Pancreas (tissue), 10 donors: ENCODE measurements around the gene DYRK1A. TPM values are rescaled to one million over a fixed set of nuclear protein-coding genes. Genes with fewer than 3 reads are reported as not detected.

Experiments
- ATAC-seq, 4 donors: fragments of 200-7000 bp; cut with Tn5 transposase; one replicate each; pipeline versions ENCODE4 v1.8.0 to v1.9.1; 2020; ENCODE audit warnings: mild to moderate bottlenecking in 4 of 4, moderate library complexity in 4 of 4
- DNase-seq, 6 donors: peaks; one replicate each; pipeline ENCODE4 v3.0.0-alpha.2; 2020
- FAIRE-seq: peaks from 2 replicates; lab custom pipeline; 2012; peaks lifted over from hg19 to GRCh38; lab: Jason Lieb, UNC
- H3K27ac ChIP-seq, 4 donors: fragments of 200-600 bp; sonication (generic); 1 replicate in 3 of 4; 2 replicates in 1 of 4; pipeline versions ENCODE4 v1.5.0 to v1.8.0; 2020
- H3K27me3 ChIP-seq, 4 donors: fragments of 200-600 bp; one replicate each; pipeline ENCODE4 v1.8.0; 2021
- H3K36me3 ChIP-seq, 3 donors: fragments of 200-600 bp; sonication (generic) in 1 of 3; one replicate each; pipeline versions ENCODE4 v1.5.0 to v1.8.0; 2020 to 2021
- H3K4me1 ChIP-seq, 3 donors: fragments of 200-600 bp; one replicate each; pipeline ENCODE4 v1.8.0; 2021
- H3K4me3 ChIP-seq, 4 donors: fragments of 200-600 bp; sonication (generic) in 2 of 4; one replicate each; pipeline versions ENCODE4 v1.5.0 to v1.8.0; 2020 to 2021
- H3K9me3 ChIP-seq, 4 donors: fragments of 200-600 bp; one replicate each; pipeline ENCODE4 v1.8.0; 2021
- WGBS, 2 donors: extraction: QIAGEN DNeasy Blood & Tissue Kit; methylation state at CpG; one replicate each; pipeline ENCODE4 v1.1.7; 2013; 5-methylcytosine and 5-hydroxymethylcytosine counted together
- intact Hi-C, 3 donors: fragments of 100-400 bp; cut with DNase I; formaldehyde crosslinking; loops; one replicate each; pipeline versions ENCODE4 v1.11.1 to v1.14.2; 2022
- polyA plus RNA-seq, 2 donors: library from polyadenylated mRNA; stranded (reverse); fragments of 200-250 nt; gene quantifications; one replicate each; pipeline ENCODE4 v1.2.3, GENCODE V29; 2013
- total RNA-seq, 6 donors: library from RNA; stranded (reverse); fragmentation: NEBNext Ultra II Directional in 4 of 6; extraction: Animal tissue kit (Norgen Biotek cat#: 25700) in 4 of 6; gene quantifications; one replicate each; pipeline versions ENCODE4 v1.2.1 to v1.2.4, GENCODE V29; 2021 to 2023
- TF ChIP-seq, protein P1 (sequence below), 4 donors: fragments of 200-600 bp; sonication (generic) in 3 of 4; IDR thresholded peaks; one replicate each; pipeline versions ENCODE4 v1.5.0 to v1.8.0; 2021; ENCODE audit warnings: antibody characterized with exemption in 4 of 4
- donor health status: healthy with polysubstance abuse.
- donor health status: DM: no; HTN: no; CAD: no; lungs with moderate emphysema.
- donor health status: DM: no; HTN: no; CAD: no.
- donor health status: control.
- donor health status: control.
- donor health status: Bipolar disorder and iron deficiency.
- donor health status: DM: yes; HTN: yes; CAD: no.
- donor health status: DM: no; HTN: no; CAD: no.
- donor health status: DM: no; HTN: no; CAD: no.
- donor health status: DM: yes; HTN: yes; CAD: no.

The DYRK1A gene
- total and polyA plus RNA-seq, 8 donors, result 10.4 to 37.9 (median 22.3) TPM

- FAIRE-seq (no peak), ATAC-seq (no peak), DNase-seq (no peak)
- H3K9me3 ChIP-seq, result no peaks in the 10 kb centered on the region
- H3K27me3 ChIP-seq, result no peaks in the 10 kb centered on the region
- no peak overlapping the region for H3K27ac ChIP-seq
- no peak overlapping the region for H3K4me3 ChIP-seq
- WGBS, 2 donors, result 91 to 93% methylated on average over 3 of the region's 3 CpGs
- peaks cover 0 to 5% (median 0%) of the 10 kb centered on the region in 3 donors for H3K36me3 ChIP-seq
- H3K4me1 ChIP-seq, result peaks cover 9 to 25% (median 18%) of the 10 kb centered on the region in 3 donors
- TF ChIP-seq, protein P1, sequence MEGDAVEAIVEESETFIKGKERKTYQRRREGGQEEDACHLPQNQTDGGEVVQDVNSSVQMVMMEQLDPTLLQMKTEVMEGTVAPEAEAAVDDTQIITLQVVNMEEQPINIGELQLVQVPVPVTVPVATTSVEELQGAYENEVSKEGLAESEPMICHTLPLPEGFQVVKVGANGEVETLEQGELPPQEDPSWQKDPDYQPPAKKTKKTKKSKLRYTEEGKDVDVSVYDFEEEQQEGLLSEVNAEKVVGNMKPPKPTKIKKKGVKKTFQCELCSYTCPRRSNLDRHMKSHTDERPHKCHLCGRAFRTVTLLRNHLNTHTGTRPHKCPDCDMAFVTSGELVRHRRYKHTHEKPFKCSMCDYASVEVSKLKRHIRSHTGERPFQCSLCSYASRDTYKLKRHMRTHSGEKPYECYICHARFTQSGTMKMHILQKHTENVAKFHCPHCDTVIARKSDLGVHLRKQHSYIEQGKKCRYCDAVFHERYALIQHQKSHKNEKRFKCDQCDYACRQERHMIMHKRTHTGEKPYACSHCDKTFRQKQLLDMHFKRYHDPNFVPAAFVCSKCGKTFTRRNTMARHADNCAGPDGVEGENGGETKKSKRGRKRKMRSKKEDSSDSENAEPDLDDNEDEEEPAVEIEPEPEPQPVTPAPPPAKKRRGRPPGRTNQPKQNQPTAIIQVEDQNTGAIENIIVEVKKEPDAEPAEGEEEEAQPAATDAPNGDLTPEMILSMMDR (IDR thresholded peaks at IDR 0.05), result no peak
- intact Hi-C loops, result no loop called here
Observed at GRCh38 chr21:37419228-37419906, 52.8 kb downstream of the DYRK1A start.

- TF ChIP-seq, protein P1 (IDR thresholded peaks at IDR 0.05), result no peak
- no peak overlapping the region for H3K27ac ChIP-seq
- no peaks in the 10 kb centered on the region for H3K9me3 ChIP-seq
- H3K4me1 ChIP-seq, result peaks cover 15 to 35% (median 20%) of the 10 kb centered on the region in 3 donors
- H3K4me3 ChIP-seq, result no peak overlapping the region
- H3K36me3 ChIP-seq, result peaks cover 0 to 5% (median 0%) of the 10 kb centered on the region in 3 donors
- intact Hi-C loops, result no loop called here
- 93 to 96% methylated on average over 8 of the region's 8 CpGs for WGBS, 2 donors
- DNase-seq, result no peak
- no peaks in the 10 kb centered on the region for H3K27me3 ChIP-seq
- FAIRE-seq, result no peak
- no peak for ATAC-seq
Observed at GRCh38 chr21:37421306-37421705, 54.7 kb downstream of the DYRK1A start.

DNA sequence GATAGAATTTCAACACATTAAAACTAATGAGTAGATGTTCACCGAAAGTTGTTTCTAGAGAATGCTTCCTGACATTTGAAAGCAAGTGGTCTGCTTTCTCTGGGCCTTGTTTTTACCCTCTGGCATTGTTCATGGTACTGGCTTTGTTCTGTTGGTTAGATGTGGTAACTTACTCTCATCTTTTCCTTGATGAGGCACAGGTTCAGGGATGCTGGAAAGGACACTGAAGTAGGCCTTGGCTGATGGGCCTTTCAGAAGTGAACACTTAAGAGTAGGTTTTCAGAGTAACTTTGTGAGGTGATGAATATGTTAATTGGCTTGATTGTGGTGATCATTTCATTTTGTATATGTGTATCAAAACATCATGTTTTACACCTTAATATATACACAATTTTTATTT lies 55.8 kb downstream of the DYRK1A start:
- DNase-seq (no peak), ATAC-seq (no peak), FAIRE-seq (no peak)
- intact Hi-C loops, result no loop called here
- WGBS, 2 donors, result 92 to 98% methylated on average over 1 of the region's 1 CpG
- H3K36me3 ChIP-seq, result peaks cover 0 to 5% (median 0%) of the 10 kb centered on the region in 3 donors
- no peaks in the 10 kb centered on the region for H3K27me3 ChIP-seq
- H3K27ac ChIP-seq, result no peak overlapping the region
- TF ChIP-seq, protein P1 (IDR thresholded peaks at IDR 0.05), result no peak
- H3K4me3 ChIP-seq, result no peak overlapping the region
- H3K4me1 ChIP-seq, result peaks cover 14 to 35% (median 20%) of the 10 kb centered on the region in 3 donors
- no peaks in the 10 kb centered on the region for H3K9me3 ChIP-seq

GRCh38 chr21:37423103-37423502 lies 56.5 kb downstream of the DYRK1A start:
- H3K36me3 ChIP-seq, result peaks cover 0 to 5% (median 0%) of the 10 kb centered on the region in 3 donors
- intact Hi-C loops, result no loop called here
- no peak for DNase-seq
- no peak overlapping the region for H3K27ac ChIP-seq
- H3K4me1 ChIP-seq, result peaks cover 14 to 35% (median 20%) of the 10 kb centered on the region in 3 donors
- H3K4me3 ChIP-seq, result no peak overlapping the region
- TF ChIP-seq, protein P1 (IDR thresholded peaks at IDR 0.05), result no peak
- ATAC-seq, result no peak
- no peaks in the 10 kb centered on the region for H3K9me3 ChIP-seq
- no peaks in the 10 kb centered on the region for H3K27me3 ChIP-seq
- no peak for FAIRE-seq
- WGBS, 2 donors, result 43 to 45% methylated on average over 2 of the region's 2 CpGs

DNA sequence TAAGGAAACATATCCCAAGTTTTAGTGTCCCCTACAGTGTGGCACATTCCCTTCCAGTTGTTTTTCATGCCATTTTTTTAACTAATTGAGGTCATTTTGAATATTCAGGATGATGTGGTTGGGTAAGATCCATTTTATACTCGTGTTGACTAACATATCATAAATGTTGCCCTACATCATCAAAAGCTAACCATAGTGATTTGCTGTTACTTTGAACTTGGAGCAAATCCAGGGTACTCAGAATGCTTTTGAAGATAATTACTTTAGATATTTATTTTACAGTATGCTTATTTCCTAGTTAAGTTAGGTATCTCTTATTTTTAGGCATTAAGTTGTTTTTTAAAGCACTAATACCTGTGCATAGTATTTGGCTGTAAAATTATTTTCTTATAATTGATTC lies 57.8 kb downstream of the DYRK1A start:
- Histone ChIP-seq H3K4me3 (no peak overlapping the region), H3K9me3 (no peaks in the 10 kb centered on the region), H3K27ac (no peak overlapping the region), H3K36me3 (peaks cover 0 to 5% (median 0%) of the 10 kb centered on the region in 3 donors), H3K27me3 (no peaks in the 10 kb centered on the region), H3K4me1 (peaks cover 12 to 32% (median 20%) of the 10 kb centered on the region in 3 donors)
- no peak for ATAC-seq
- no peak for FAIRE-seq
- no peak for DNase-seq
- intact Hi-C loops, result no loop called here
- 21 to 31% methylated on average over 1 of the region's 1 CpG for whole genome bisulfite sequencing, 2 donors
- TF ChIP-seq, protein P1 (IDR thresholded peaks at IDR 0.05), result no peak
